ENCODE data around the gene COL28A1. TPM values are rescaled to one million over a fixed set of nuclear protein-coding genes. Genes with fewer than 3 reads are reported as not detected.
"Not testable (repeated sequence)": the region's sequence is repeated elsewhere in the genome, so short reads cannot be mapped to it uniquely, and the experiment has no call there.

The COL28A1 gene
- total RNA-seq, 1 experiment from 2014 or later, result 0.81 TPM

DNA sequence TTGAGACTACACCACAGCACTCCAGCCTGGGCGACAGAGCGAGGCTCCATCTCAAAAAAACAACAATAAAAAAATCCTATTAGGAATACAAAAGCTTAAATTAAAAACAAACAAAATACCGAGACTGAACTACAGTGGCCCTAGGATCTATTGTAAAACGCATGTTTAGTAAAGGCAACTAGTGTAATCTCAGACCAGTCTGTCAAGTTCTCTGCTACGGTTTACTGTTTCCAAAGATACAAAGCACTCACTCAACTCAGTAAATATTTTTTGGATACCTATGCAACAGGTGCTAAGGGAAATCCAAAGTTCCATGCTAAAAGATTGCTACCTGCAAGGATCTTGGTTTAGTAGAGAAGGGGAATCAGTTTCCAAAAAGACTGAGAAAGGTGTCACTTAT lies 27.6 kb upstream of the COL28A1 start:
- ATAC-seq (no peak), DNase-seq (ENCODE audit: low spot score) (no peak)
- Mint-ChIP-seq H3K4me1 (peaks cover 5% of the 10 kb centered on the region), H3K9me3 (peaks cover 26% of the 10 kb centered on the region), H3K27me3 (ENCODE audit: low read depth) (no peaks in the 10 kb centered on the region), H3K36me3 (peaks cover 12% of the 10 kb centered on the region), H3K27ac (no peak overlapping the region), H3K4me3 (no peak overlapping the region)
- TF ChIP-seq, protein P1, sequence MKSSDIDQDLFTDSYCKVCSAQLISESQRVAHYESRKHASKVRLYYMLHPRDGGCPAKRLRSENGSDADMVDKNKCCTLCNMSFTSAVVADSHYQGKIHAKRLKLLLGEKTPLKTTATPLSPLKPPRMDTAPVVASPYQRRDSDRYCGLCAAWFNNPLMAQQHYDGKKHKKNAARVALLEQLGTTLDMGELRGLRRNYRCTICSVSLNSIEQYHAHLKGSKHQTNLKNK (CRISPR knock-in tag; IDR thresholded peaks at IDR 0.05), result no peak
- TF ChIP-seq ELF4 (CRISPR knock-in tag; IDR thresholded peaks at IDR 0.05; ENCODE audit: low read depth) (no peak), RELA (CRISPR knock-in tag; IDR thresholded peaks at IDR 0.05; ENCODE audit: borderline replicate concordance) (no peak), ZBTB21 (CRISPR knock-in tag; IDR thresholded peaks at IDR 0.05; ENCODE audit: borderline replicate concordance) (no peak)
- POLR2A ChIA-PET, result no interaction called here
- CTCF ChIA-PET, result no interaction called here

DNA sequence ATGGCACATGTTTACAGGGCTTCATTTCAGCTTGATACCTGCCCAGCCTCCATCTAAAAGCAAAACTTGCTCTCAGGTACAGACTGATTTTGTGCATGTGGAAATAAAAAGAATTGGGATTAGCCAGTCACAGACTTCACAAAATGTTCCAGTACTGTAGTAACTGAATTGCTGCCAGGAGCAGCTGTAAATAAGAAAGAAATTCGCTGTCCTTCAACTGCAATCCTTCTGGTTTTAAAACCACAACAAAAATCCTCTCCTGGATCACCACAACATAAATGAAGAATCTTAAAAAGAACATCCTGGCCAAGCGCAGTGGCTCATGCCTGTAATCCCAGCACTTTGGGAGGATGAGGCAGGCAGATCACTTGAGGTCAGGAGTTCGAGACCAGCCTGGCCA lies 27.1 kb upstream of the COL28A1 start:
- H3K36me3 Mint-ChIP-seq, result peaks cover 17% of the 10 kb centered on the region
- CTCF ChIA-PET, result no interaction called here
- H3K4me1 Mint-ChIP-seq, result peaks cover under 1% of the 10 kb centered on the region; the same call in 1 of the 2 replicates
- ATAC-seq (no peak), DNase-seq (ENCODE audit: low spot score) (no peak)
- H3K9me3 Mint-ChIP-seq, result peaks cover 31% of the 10 kb centered on the region
- no peak overlapping the region for H3K27ac Mint-ChIP-seq
- H3K27me3 Mint-ChIP-seq (ENCODE audit: low read depth), result no peaks in the 10 kb centered on the region
- TF ChIP-seq, protein P2, sequence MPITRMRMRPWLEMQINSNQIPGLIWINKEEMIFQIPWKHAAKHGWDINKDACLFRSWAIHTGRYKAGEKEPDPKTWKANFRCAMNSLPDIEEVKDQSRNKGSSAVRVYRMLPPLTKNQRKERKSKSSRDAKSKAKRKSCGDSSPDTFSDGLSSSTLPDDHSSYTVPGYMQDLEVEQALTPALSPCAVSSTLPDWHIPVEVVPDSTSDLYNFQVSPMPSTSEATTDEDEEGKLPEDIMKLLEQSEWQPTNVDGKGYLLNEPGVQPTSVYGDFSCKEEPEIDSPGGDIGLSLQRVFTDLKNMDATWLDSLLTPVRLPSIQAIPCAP (CRISPR knock-in tag; IDR thresholded peaks at IDR 0.05), result no peak
- no peak for TF ChIP-seq MXD4 (CRISPR knock-in tag; IDR thresholded peaks at IDR 0.05; ENCODE audit: borderline replicate concordance)
- no peak for TF ChIP-seq NR3C1 (CRISPR knock-in tag; conservative IDR thresholded peaks at IDR 0.05; ENCODE audit: low read depth)
- no peak for TF ChIP-seq OVOL2 (CRISPR knock-in tag; IDR thresholded peaks at IDR 0.05; ENCODE audit: borderline replicate concordance)
- no peak for TF ChIP-seq ESRRA (CRISPR knock-in tag; IDR thresholded peaks at IDR 0.05; ENCODE audit: borderline replicate concordance)
- no peak for TF ChIP-seq GABPB1 (CRISPR knock-in tag; IDR thresholded peaks at IDR 0.05)
- no peak for TF ChIP-seq JAZF1 (CRISPR knock-in tag; IDR thresholded peaks at IDR 0.05)
- TF ChIP-seq NFYB (CRISPR knock-in tag; conservative IDR thresholded peaks at IDR 0.05; ENCODE audit: low read depth), result no peak
- no peak for TF ChIP-seq NR1H2 (CRISPR knock-in tag; IDR thresholded peaks at IDR 0.05)
- TF ChIP-seq ZNF317 (CRISPR knock-in tag; IDR thresholded peaks at IDR 0.05; ENCODE audit: borderline replicate concordance, low read depth), result no peak
- TF ChIP-seq, protein P1 (CRISPR knock-in tag; IDR thresholded peaks at IDR 0.05), result no peak
- TF ChIP-seq RELA (CRISPR knock-in tag; IDR thresholded peaks at IDR 0.05; ENCODE audit: borderline replicate concordance), result no peak
- no peak for TF ChIP-seq TEAD4 (CRISPR knock-in tag; IDR thresholded peaks at IDR 0.05)
- TF ChIP-seq, protein P3, sequence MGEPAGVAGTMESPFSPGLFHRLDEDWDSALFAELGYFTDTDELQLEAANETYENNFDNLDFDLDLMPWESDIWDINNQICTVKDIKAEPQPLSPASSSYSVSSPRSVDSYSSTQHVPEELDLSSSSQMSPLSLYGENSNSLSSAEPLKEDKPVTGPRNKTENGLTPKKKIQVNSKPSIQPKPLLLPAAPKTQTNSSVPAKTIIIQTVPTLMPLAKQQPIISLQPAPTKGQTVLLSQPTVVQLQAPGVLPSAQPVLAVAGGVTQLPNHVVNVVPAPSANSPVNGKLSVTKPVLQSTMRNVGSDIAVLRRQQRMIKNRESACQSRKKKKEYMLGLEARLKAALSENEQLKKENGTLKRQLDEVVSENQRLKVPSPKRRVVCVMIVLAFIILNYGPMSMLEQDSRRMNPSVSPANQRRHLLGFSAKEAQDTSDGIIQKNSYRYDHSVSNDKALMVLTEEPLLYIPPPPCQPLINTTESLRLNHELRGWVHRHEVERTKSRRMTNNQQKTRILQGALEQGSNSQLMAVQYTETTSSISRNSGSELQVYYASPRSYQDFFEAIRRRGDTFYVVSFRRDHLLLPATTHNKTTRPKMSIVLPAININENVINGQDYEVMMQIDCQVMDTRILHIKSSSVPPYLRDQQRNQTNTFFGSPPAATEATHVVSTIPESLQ (CRISPR knock-in tag; IDR thresholded peaks at IDR 0.05), result no peak
- TF ChIP-seq, protein P4, sequence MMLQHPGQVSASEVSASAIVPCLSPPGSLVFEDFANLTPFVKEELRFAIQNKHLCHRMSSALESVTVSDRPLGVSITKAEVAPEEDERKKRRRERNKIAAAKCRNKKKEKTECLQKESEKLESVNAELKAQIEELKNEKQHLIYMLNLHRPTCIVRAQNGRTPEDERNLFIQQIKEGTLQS (CRISPR knock-in tag; conservative IDR thresholded peaks at IDR 0.05), result no peak
- TF ChIP-seq SP1 (CRISPR knock-in tag; conservative IDR thresholded peaks at IDR 0.05), result no peak
- TF ChIP-seq, protein P5, sequence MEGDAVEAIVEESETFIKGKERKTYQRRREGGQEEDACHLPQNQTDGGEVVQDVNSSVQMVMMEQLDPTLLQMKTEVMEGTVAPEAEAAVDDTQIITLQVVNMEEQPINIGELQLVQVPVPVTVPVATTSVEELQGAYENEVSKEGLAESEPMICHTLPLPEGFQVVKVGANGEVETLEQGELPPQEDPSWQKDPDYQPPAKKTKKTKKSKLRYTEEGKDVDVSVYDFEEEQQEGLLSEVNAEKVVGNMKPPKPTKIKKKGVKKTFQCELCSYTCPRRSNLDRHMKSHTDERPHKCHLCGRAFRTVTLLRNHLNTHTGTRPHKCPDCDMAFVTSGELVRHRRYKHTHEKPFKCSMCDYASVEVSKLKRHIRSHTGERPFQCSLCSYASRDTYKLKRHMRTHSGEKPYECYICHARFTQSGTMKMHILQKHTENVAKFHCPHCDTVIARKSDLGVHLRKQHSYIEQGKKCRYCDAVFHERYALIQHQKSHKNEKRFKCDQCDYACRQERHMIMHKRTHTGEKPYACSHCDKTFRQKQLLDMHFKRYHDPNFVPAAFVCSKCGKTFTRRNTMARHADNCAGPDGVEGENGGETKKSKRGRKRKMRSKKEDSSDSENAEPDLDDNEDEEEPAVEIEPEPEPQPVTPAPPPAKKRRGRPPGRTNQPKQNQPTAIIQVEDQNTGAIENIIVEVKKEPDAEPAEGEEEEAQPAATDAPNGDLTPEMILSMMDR (IDR thresholded peaks at IDR 0.05), result no peak
- TF ChIP-seq ELF4 (CRISPR knock-in tag; IDR thresholded peaks at IDR 0.05; ENCODE audit: low read depth), result no peak
- TF ChIP-seq, protein P6, sequence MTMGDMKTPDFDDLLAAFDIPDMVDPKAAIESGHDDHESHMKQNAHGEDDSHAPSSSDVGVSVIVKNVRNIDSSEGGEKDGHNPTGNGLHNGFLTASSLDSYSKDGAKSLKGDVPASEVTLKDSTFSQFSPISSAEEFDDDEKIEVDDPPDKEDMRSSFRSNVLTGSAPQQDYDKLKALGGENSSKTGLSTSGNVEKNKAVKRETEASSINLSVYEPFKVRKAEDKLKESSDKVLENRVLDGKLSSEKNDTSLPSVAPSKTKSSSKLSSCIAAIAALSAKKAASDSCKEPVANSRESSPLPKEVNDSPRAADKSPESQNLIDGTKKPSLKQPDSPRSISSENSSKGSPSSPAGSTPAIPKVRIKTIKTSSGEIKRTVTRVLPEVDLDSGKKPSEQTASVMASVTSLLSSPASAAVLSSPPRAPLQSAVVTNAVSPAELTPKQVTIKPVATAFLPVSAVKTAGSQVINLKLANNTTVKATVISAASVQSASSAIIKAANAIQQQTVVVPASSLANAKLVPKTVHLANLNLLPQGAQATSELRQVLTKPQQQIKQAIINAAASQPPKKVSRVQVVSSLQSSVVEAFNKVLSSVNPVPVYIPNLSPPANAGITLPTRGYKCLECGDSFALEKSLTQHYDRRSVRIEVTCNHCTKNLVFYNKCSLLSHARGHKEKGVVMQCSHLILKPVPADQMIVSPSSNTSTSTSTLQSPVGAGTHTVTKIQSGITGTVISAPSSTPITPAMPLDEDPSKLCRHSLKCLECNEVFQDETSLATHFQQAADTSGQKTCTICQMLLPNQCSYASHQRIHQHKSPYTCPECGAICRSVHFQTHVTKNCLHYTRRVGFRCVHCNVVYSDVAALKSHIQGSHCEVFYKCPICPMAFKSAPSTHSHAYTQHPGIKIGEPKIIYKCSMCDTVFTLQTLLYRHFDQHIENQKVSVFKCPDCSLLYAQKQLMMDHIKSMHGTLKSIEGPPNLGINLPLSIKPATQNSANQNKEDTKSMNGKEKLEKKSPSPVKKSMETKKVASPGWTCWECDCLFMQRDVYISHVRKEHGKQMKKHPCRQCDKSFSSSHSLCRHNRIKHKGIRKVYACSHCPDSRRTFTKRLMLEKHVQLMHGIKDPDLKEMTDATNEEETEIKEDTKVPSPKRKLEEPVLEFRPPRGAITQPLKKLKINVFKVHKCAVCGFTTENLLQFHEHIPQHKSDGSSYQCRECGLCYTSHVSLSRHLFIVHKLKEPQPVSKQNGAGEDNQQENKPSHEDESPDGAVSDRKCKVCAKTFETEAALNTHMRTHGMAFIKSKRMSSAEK (CRISPR knock-in tag; IDR thresholded peaks at IDR 0.05; ENCODE audit: borderline replicate concordance), result no peak
- no peak for TF ChIP-seq ZBTB21 (CRISPR knock-in tag; IDR thresholded peaks at IDR 0.05; ENCODE audit: borderline replicate concordance)
- POLR2A ChIA-PET, result no interaction called here
- no peak overlapping the region for H3K4me3 Mint-ChIP-seq

DNA sequence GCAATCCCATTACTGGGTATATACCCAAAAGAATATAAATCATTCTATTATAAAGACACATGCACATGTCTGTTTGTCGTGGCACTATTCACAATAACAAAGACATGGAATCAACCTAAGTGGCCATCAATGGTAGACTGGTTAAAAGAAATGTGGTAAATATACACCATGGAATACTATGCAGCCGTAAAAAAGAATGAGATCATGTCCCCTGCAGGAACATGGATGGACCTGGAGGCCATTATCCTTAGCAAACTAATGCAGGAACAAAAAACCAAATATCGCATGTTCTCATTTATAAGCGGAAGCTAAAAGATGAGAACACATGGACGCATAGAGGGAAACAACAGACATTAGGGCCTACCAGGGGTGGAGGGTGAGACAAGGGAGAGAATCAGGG lies 25.9 kb upstream of the COL28A1 start:
- ATAC-seq; DNase-seq (ENCODE audit: low spot score); H3K27ac Mint-ChIP-seq; H3K4me1 Mint-ChIP-seq; POLR2A ChIA-PET; H3K4me3 Mint-ChIP-seq; CTCF ChIA-PET; H3K27me3 Mint-ChIP-seq (ENCODE audit: low read depth): not testable (repeated sequence)
- peaks cover 35% of the 10 kb centered on the region for H3K9me3 Mint-ChIP-seq
- peaks cover 20% of the 10 kb centered on the region for H3K36me3 Mint-ChIP-seq
